Amniotic stem cell (primary cell): ENCODE data around the gene NPHS2.

Experiments used
- DNase-seq: peaks from one replicate; lab custom pipeline; 2025; lab: John Stamatoyannopoulos, UW

Gene NPHS2

DNA sequence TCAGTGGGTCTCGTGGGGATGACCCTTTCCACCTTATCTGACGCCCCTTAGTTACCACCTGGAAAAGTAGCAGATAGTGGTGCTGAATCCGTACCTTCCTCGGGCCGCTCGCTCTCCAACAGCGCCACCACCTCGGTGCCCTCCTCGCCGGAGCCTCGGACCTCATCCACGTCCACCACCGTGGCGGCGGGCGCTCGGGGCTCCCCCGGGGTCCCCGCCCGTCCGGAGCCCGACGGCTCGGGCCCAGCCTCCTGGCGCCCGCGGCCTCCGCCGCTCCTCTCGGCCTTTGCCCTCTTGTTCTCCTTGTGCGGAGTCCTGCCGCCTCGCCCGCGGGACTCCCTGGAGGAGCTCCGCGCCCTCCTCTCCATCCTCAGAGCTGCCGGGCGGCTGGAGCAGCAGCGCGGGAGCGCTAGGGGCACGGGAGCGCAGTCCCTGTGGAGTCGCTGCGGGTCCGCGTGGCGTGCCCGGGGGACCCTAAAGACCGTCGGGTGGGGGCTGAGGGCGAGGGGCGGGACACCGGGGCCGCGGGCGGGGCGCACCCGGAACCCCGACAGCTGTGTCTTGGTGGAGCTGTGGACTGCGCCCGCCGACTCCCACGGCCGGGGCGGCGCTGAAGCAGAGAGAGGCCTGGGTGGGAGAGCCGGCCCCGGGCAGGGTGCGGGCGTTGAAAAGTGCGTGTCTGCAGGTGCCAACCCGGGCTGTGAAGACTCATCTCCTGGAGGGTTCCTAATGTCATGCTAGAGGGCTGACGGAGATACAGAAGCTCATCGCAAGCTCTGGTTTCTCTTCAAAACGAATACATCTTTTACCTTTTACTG is at the start of gene NPHS2:
Gene NPHS2 (minus strand): TSS at position 452 of the 818 bp plus-strand sequence. CDS start 84 bp downstream, at position 368.
- DNase-seq, result no peak

DNA sequence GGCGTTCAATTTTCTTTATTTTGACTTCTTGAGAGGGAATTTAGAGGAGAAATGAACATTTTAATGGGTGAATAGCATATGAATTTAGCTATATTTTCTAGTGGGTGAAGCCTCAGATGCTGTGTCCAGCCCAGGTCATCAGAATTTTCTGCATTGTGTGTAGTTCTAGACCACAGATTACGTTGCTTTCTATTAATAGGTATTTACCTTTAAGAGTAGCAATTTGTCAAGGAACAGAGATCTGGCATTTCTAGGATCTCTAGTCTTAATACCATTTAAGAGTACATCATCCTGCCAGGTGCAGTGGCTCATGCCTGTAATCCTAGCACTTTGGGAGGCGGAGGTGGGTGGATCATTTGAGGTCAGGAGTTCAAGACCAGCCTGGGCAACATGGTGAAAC is 36.6 kb upstream of the NPHS2 start:
- DNase-seq, result no peak

DNA sequence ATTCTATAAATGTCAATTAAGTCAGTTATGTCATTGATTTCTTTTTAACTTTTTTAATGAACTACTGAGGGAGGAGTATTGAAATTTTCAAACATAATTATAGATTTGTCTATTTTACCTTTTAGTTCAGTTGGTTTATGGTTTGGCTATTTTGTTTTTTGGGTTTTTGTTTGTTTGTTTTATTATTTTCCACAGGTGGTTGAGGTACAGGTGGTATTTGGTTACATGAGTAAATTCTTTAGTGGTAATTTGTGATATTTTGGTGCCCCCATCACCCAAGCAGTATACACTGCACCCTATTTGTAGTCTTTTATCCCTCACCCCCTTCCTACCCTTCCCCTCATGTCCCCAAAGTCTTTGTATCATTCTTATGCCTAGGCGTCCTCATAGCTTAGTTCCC is 25.3 kb upstream of the NPHS2 start:
- DNase-seq, result no peak

DNA sequence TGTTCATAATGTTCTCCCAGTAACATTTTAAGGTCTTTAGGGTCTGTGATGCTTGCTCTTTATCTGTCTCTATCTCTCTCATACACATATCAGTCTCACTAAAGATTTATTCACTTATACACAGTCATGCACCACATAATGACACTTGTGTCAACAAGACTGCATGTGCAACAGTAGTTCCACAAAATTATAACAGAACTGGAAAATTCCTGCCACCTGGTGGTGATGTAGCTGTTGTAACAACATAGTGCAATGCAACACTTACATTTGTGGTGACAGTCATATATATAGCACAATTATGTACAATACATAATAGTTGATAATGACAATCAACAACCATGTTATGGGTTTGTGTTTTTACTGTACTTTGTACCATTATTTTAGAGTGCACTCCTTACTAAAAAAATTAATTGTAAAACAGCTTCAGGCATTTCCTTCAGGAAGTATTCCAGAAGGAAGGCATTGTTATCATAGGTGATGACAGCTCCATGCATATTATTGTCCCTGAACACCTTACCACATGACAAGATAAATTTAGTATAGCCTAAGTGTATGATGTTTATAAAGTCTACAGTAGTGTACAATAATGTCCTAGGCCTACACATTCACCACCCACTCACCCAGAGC is 24.0 kb upstream of the NPHS2 start:
- peak; percentile 7 for DNase-seq

DNA sequence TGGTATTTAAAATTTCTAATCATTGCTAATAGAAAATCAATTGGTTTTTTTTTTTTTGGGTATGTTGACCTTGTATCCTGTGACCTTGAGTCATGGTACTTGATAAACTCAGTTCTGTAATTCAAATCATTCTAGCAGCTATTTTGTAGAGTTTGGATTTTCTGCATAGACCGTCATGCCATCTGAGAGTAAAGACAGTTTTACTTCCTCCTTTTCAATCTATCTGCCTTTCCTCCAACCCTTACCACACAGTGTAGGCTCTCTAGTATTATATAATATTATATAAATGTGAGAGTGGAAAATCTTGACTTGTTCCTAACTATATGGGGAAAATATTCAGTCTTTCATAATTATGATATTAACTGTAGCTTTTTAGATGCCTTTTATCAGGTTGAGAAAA is 22.9 kb upstream of the NPHS2 start:
- DNase-seq, result no peak

DNA sequence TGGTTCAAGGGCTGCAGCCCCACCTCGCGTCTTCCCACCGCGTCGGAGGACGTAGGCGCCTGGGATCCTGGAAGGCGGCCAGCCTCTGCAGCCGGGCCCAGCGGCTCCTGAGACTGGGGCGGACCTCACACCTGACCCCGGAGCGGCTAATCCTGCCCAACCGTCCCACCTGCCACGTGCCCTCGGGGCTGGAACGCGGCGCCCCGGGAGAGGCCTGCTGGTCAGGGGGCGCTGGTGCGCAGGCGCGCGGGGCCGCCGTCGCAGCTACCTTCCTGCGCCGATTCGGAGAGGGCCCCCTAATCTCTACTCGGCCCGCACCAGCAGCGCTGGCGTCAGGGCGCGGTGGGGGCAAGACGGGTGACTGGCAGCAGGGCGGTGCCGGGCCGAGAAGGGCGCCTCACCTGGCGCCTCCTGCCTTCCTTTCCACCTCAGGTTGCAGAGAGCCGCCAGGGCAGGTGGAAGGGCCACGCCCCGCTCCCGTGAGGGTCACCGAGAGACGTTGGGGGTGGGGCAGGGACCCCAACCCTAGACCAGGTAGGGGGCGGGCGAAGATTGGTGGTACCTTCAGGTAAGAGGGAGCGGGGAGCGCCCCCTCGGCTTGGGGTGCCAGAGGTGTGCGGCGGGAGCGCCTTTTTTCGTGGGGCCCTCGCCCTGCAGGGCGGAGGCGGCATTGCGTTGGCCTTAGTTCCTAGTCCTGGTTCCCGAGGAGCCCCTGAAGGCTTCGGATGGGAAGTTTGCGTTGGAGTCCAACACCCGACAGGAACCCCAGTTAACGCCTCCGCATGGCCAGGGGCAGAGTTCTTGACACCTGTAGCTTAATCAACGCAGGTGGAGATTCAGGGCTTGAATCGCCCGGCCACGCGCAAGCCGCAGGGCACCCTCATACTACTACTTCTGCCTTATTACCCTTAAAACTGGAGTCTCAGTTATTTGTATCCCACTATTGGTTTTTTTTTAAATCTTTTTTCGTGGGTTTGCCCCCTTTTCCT is 16.1 kb upstream of the NPHS2 start, which contains the start of gene TDRD5:
Gene TDRD5 (plus strand): TSS at position 241 of the 989 bp plus-strand sequence. CDS start 784 bp downstream, outside the sequence.
- DNase-seq, result no peak

DNA sequence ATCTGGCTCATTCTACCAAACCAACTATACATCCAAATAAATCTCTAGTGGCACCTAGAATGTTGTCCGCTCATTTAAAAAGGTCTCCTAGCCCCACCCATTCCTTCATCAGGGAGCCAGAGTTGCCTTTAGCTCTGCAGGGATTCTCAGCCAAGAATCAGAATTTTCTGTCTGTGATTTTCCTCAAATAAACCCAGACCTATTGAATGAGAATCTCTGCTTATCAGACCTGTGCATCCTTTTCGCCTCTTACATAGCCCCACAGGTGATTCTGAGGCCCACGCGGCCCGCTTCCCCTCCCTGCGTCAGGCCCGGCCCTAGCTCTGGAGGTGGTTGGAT is 15.5 kb upstream of the NPHS2 start:
- DNase-seq, result no peak

DNA sequence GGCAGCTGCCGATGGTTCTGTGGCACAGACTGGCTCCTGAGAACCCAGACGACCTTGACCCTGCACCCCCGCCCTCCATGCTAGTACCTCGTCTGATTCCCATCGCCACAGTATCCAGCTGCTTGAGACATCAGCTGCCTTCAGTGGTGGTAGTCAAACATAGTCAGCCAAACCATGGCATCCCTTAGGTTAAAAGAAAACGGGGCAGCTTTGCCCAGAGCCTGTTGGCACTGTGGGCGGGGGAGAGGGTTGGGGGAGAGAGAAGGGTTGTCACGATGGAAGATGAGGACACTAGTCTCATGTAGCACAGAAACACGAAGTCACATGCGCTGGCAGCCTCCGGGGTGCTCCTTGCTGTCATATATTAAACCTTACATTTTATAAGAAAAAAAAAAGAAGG is 14.9 kb upstream of the NPHS2 start:
- DNase-seq, result no peak

DNA sequence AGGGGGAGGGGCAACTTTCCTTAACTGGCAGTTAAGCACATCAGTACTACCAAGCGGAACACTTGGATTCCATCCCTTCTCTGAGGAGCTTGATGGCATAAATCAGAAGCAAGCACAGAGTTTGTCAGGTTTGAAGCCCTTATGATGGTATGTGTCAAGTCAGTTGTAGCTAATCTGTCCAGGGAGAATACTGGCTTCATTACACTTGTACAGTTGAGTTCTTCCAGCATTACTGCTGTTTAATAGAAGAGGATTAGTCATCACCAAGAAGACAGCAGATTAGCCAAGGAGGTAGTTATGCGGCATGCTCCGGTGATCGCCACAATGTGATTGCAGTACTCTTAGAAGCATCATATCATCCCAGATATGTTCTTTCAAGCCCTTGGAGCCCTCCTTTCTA is 13.8 kb upstream of the NPHS2 start:
- DNase-seq, result no peak

DNA sequence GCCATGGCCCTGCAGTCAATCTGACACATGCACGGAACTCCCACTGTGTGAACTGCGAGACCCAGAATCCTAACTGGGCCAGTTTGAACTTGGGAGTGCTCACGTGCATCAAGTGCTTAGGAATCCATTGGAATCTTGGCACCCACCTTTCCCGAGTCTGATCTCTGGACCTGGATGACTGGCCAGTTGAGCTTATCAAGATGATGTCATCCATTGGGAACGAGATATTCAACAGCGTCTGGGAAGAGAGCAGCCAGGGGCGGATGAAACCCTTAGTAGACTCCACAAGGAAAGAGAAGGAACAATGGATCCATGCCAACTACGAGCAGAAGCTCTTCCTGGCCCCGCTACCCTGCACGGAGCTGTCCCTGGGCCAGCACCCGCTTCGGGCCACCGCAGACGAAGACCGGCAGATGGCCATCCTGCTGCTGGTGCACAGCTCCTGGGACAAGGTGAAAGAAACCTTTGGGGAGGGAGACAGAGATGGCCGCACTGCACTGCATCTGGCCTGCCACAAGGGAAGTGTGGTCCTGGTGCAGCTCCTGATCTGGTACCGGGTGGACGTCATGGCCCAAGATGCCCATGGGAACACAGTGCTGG is 12.8 kb upstream of the NPHS2 start:
- no peak for DNase-seq

DNA sequence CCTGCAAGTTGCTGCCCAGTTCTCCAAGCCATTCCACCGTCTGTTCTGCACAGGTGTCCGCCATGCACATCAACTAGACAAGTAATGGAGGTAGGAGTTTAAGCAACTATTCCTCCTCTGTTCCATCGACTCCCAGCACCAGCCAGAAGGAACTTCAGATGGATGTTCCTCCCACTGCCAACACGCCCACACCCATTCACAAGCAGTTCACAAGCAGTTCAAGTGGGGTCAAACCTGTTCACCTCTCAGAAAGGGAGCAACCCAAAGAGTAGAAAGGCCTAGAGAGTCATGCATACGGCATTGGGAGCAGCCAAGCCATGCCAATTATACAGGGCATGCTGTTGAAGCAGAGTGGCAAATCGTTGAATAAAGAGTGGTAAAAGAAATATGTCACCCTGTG is 11.6 kb upstream of the NPHS2 start:
- no peak for DNase-seq

DNA sequence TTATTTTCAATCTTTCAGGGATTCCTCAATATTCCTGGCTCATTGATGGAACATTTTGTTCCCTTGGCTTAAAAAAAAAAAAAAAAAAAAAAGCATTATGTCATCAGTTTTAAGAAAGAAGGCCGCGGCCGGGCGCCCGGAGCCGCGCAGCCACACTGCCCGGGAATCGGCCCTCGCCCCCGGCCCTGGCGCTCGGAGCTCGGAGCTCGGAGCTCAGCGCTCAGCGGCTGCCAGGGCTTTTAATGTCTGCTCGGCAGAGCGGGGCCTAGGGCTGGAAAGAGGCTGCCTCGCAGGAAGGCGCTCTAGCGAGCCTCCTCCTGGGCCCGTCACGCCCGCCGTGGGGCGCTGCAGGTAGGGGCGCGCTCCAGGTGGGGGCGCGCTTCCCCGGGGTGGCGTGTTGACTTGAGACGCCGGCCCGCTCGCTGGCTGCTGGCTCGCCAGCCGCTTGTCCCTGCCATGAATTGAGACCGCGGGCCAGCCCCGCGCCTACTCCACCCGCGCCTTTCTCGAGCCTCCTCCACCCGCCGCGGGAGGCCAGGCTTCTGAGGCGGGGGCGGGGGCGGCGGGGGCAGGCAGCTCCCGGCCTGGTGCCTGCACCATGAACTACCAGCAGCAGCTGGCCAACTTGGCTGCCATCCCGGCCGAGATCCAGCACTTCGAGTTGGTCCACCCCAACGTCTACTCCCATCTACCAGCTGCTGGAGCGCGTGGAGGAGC is 10.5 kb upstream of the NPHS2 start:
- no peak for DNase-seq

DNA sequence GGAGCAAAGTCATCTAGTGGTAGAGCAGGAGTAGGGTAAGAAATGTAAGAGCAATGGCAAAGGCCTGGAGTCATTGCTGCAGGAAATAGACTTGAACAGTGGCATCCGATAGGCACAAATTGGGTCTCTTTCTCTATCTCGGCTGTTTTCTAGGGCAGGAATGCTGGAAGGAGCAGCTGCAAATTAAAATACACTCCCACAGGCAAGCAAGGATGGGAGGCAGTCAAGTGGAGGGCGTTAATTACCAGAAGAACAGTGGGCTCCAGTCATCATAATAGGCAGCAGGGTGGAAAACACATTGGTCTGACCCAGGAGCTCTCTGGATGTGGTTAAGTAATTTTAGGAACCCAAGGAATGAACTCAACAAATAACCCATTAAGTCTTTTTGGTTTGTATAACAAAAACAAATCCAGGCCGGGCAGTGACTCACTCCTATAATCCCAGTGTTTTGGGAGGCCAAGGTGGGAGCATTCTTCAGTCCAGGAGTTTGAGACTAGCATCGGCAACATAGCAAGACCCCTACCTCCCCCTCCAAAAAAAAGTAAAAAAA is 8.1 kb upstream of the NPHS2 start:
- DNase-seq, result no peak

DNA sequence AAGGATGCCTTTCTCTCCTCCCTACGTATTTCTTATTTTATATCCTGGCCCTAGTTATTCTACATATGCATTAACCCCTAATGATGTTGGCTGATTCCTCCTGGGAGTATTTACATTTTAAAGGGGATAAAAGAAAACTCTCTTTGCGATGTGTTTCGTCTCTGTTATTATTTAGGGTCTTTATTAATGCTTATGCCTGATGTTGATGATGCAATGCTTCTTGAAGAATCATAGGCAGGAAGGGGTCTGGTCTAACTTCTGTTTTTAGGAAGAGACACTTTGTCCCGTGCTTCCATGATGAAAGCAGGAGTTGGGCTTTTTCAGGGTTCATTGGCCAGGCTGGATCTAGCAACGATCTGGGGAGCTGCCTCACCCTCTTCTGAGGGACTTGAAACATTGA is 761 bp upstream of the NPHS2 start:
- DNase-seq, result no peak

DNA sequence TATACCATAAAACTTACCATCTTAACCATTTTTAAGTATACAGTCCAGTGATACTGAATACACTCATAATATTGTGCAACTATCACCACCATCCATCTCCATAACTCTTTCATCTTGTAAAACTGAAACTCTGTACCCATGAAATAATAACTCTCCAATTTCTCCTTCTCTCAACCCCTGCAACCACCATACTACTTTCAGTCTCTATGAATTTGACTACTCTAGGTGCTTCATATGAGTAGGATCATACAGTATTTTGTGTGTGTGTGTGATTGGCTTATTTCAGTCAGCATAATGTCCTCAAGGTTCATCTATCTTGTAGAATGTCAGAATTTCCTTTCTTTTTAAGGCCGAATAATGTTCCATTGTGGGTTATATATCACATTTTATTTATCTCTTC is 17.7 kb downstream of the NPHS2 start:
- no peak for DNase-seq

DNA sequence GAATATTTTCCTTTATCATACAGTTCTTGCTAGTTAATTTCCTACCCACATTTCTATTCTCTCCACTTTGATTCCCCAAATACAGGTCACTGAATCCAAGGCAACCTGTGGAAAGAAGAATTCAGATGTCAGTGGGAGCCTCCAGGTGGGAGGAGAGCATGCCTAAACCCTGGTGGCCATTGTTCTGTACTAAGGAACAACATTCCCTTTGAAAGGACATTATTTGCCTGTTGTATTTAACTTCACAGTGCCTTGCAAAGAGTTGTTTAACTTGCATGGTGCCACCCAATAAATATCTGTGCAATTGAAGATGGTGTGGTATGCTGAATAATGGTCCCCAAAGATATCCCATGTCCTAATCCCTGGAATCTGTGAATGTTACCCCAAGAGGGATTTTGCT is 21.3 kb downstream of the NPHS2 start:
- no peak for DNase-seq

DNA sequence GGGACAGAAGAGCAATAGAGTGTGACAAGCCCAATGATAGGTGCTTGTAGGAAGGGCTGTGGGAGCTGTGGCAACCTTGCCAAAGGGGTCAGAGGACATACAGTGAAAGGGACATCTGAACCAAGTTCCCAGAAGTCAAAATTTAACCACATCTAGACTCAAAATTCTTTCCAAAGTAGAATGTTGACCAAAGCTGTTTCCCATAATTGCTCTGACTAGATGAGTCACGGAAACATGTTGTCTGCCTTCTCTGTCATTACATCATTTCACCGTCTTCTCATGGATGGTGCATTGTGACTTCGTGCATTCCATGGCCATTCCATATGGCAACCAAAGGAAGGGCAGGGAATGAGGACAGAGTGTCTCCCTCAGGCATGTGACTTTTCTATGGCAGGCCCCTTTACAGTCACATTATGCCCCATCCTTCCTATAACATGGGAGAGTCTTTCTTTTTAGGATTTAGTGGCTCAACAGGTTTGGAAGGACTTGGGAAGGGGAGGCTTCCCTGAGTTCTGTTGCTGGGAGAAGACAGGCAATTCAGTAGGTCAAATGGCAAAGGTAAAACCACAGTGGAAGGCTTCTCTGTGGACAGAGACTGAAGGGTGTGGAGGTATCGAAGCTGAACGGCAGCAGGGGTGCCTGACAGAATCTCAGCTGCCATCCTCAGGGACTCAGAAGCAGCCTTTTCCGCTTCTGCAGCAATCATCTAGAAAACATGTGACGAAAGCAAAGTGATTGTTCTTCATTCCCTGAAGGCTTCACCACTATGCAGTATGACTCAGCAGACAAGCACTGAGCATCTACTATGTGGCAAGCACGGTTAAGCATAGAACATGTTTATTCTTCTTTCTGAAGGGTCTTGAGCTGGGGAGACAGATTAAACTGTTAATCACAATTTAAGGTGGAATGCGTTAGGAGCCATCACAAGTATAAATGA is 24.7 kb downstream of the NPHS2 start:
- peak; percentile 13 for DNase-seq

DNA sequence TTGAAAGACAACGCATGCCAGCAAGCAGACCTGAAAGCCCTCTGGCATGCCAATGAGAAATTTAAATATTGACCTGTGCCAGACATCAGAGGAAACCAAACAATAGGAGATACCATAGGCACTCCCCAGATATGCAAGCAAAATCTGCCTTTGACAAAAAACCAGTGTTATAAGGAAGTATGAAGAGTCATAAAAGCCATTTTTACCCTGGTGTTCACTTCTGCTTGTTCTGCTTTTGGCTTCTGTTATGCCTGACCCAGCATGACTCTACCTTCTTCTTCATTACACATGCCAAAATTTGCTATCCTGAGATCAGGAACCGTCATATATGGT is 26.4 kb downstream of the NPHS2 start:
- no peak for DNase-seq

DNA sequence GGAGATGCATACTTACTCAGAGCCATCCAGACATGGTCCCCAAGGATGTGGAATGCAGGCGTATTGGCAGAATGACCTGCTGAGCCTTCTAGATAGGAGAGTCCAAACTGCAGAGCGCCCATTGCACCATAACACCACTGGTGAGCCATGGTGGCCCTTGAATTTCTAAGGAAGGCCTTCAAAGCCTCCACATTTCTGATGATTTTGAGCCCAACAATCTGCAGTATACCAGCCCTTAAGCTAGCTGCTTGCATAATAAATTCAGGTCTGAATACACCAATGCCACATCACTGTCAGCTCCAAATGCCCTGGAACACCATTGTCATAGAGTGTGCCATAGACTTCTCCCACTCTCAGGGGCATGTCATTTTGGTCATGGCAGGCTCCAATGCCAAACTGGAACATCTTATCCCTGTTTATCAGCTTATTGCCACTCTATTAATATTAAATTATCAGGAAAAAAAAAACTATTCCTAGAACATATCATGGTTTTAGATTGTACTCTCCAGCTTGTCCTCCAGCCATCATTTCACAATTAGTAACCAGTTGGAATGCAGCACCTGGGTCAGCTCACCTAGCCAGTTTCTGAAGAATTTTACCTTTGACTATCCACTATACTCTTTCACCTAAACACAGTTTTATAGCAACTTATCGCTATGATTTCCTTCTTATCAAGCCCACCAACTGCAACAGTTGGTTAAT is 26.9 kb downstream of the NPHS2 start:
- DNase-seq, result no peak
